Cortex of kidney (tissue), 1 donor: ENCODE data around the gene C5orf47.
"Not testable (repeated sequence)": the region's sequence is repeated elsewhere in the genome, so short reads cannot be mapped to it uniquely, and the experiment has no call there.

Experiments
- DNase-seq: peaks from one replicate; lab custom pipeline; 2025; lab: John Stamatoyannopoulos, UW

Gene C5orf47

DNA sequence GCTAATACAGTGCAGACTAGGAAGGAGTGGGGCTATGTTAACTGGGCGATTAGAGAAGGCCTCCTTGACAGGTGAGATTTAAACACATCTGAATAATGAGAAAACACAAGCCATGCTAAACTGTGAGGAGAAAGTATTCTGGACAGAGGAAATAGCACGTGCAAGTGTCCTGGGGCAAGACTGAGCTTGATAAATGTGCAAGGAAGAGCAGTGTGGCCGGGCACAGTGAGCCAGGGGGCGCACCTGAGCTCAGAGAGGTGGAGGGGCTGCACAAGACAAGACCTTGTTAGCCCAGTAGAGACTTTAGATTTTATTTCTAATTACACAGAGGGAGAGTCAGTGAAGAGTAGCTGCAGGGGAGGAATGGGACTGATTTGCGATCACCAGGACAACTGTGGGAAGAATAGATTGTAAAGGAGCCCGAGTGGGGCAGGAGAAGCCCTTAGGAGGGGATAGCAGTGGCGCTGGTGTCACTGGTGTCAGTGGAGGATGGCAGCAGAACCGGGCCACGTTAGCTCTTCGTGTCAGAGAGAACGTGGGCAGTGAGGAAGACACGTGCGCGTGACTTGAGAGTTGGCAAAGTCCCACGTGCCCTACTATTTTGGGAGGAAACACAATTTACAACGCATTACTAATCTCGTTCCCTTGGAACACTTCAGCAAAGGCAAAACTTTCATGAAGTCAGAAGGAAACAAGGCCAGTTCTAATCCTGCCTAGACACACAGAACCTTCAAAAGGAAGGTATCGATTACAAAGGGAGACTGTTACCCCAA lies 17.9 kb upstream of the C5orf47 start:
- no peak for DNase-seq

DNA sequence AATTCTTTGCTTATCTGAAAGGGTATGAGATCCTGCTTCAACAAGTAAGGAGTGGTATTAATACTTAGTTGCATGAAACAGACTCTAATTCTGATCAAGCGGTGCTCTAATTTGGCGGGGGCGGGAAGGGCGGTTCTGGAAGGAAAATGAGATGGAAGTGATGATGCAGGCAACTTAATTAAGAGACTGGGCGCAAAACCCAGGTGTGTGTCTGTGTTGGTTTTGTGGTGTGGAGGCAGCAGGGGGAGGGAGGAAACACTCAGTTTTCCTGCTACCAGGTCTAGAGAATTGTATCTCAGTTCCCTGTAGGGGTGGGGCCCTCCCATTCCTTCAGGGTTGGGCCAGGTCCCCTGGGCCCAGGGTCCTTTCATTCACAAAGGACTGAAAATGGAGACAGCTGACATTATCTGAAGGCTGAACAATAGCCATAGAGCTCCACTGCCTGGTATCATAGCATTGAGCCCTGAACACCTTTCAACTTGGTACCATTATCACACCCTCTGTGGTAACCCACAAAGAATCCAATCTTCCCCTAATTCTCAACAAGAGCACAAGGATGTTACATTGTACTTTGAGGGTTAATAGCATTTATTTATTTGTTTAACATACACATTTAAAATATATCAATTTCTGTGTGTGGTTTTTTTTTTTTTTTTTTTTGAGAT lies 17.2 kb upstream of the C5orf47 start:
- no peak for DNase-seq

DNA sequence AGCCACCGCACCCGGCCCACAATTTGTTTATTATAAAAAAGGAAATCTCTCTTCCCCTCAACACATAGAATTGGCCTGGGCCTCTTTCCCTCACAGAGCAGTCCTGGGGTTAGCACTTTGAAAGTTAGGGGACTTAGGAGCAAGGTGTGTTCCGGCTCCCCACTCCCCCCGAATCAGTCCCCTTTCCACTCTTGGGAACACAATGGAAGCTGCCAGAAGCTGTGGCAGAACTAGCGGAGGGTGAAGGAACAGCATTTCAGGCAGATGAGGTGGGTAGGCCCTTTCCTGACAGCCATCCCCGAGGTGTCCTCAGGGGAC lies 16.4 kb upstream of the C5orf47 start:
- no peak for DNase-seq

DNA sequence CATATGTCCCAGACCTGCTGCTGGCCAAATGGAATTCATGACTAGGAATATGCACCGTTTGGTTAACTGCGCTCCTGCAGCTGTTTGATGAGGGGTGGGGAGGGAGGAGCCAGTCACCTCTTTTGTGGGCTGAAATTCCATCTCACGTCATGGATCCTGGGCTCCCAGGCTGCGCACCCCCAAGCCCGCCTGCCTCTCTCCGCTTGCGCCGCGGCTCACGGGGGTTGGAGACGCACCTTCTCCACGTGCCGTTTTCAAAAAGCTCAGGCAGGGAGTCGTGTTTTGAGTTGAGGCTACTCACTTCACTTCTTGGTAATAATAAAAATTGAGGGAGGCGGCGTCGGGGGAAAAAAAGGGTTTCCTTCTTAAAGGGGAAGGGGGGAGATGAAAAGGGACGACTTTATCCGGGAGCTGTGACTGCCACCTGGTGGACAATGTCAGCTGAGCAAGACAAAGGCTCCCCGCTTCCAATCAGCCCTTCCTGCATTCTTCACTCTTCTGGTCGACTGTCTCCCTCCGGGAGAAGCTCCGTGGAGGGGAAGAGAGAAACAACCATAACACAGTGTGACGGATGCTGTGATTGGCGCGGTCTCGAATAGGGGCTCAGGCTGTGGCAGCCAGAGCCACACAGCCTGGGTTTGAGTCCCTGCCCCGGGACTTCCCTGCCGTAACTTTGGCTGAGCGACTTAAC lies 15.9 kb upstream of the C5orf47 start:
- no peak for DNase-seq

DNA sequence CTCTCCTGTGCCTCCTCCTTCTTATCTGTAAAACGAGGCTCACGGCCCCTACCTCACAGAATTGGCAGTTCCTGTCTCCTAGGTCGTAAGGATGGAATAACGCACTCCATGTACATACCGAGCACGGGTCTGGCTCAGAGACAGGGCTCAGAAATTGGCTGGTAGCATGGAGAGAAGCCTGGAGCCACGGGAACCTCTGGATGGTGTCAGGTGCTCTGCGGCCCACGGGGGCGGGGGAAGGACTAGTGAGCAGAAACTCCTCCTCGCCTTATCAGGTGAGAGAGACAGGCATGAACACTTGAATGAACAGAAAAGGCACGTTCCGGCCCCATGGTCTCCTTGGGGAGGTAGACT lies 15.4 kb upstream of the C5orf47 start:
- no peak for DNase-seq

DNA sequence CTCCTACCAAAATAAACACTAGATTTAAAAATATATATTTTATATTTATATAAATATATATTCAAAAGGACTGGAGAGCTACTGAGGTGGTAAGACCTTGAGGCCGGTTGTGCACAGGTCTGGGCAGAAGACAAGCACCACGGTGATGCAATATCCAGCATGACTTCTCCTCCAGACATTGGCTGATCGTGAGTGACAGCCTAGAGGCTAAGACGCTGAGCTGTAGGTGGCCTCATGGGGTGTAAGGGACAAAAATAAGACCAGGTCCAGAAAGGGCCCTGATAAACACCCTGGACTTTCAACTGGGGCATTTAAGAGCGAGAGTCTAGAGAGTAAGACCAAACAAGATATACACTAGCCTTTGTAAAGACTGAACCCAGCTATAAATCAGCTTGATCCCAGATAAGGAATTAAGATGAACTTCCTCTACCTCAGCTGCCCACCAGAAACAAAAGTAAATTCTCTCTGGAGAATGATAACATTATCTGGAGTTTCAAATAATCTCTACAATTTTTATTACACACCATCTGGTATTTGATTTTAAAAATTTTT lies 14.2 kb upstream of the C5orf47 start:
- DNase-seq, result no peak

DNA sequence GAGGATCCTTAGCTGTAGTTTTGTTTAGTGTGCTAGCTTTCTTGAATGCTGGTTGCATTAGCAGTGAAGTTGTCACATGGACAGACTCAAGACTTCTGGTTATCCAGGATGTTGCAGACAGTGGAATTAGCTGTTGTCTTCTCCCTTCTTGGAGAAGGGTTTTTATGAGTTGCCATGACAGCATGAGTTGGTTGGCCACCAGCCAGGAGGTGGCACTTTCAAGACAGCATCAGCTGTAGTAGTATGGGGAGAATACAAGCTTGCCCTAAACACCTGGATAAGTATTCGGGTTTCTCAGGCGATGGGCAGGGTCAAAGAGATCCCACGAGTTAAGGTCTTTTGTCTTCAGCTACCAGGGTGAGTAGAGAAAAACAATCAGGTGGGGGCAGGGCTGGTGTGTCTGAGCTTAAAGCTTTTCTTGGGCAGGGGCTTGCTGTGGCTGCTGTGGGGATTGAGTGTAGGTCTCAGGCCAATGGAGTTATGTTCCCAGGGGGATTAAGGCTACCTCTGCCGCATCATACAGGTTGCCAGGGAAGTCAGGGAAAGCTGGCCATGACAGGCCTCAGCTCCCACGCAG lies 7.7 kb upstream of the C5orf47 start:
- no peak for DNase-seq

DNA sequence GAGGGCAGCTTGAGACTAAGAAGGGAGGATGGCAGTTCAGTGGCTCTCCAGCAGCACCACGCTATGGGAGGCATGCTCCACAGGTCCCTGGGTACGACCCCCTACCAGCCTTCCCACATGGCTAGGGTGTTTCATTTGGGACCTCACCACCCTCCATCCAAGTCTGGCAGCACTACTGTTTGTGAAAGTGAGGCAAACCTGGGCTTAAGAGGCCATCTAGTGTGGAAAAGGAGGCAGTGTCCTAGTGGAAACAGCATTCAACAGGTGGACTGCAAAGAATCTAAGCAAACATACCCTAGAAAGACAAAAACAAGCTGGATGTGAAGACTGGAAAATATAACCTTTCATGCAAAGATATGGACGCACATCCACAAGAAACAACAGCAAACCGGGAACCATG lies 4.8 kb upstream of the C5orf47 start:
- DNase-seq, result no peak

DNA sequence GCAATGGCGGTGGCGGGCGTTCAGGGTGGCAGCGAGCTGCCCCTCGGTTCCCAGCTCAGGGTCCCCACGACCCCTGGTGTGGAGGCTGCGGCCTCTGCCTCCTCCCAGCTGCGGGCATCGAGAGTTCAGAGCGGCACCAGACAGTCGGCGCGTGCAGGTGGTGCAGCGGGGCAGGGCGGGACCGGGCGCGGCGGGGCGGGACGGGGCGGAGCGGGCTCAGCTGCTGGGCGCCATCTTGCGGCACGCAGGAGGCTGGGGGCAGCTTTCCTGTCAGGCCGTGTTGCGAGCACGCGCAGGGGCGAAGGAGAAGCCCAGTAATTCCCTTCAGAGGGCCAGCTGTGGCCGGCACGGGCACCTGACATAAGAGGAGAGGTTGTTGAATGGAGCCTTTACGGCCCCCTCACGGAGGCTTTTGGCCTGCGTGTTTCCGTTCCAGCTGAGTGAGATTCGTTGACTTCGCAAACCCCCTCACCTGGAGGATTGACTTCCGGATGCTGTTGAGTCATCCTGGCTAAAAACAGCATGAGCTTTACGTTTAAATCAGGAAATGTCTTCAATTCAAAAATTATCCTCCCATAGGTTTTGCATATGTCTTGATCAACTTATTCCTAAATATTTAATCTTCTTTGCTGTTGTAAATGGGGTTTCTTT lies 587 bp downstream of the C5orf47 start:
- no peak for DNase-seq

DNA sequence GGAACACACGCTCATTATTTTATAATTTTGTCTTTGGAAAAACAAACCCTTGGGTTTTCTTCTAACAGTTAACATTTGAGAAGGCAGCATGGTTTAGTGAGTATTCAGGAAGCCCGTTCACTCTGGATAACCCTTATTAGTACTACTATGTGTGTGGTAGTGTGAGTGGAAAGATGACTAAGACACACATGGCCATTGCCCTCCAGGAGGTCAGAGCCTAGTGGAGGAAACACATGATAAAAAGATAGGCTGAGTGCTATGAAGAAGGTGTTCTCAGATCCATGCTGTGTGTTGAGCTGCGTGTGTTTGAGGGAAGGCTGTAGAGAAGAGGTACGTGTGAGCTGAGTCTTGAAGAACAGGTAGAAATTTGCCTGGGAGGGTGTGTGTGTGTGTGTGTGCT lies 8.4 kb downstream of the C5orf47 start:
- DNase-seq, result no peak

DNA sequence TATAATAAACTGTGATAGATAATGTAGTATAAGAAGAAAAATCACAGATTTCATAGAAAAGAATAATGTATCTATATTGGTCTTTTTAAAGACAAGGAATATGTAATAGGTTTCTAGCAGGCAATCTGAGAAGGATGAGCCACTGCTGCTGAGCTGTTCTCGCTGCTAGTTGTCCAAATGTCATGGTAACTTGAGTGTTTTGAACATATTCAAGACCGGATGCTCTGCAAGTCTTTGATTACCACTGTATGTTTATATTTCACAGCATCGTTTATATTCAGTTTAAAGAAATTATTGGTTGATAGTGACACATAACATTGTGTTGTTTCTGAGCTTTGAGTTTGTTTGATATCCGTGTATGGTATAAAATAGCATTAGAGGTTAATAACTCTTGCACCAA lies 9.6 kb downstream of the C5orf47 start:
- no peak for DNase-seq

DNA sequence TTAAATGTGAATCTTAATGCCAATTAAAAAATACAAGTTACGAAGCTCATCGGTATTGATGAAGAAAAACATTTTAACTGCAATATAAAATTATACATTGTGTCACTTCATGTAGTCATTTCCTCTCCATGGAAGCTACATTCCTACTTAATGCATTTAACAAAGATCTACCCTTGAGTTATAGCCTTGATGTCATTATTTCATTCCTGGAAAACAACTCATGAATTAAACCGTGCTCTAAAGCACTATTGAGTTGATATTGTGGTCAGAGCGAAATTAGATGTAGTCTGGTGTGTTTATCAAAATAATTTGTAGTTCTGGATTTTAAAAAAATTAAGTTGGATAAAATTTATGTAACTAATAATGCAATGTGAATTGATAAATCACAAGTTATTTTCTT lies 11.1 kb downstream of the C5orf47 start:
- DNase-seq, result no peak

DNA sequence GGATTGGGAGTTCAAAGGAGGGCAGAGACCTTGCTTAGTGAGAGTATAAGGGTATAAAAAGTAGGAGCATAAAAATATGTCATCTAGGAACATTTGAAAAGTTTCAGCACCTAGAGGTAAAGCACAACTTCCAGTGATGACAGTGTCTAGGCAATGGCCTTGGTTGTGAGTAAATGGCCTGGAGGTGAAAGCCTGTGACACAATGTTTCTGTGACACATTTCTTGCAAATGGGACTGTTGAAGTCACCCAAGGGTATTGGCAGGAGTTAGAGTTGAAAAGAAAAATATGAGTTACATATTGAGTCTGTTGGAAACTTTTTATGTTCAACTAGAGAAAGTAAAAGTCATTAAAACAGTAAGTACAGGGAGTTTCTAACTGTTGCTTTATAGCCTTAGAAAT lies 14.8 kb downstream of the C5orf47 start:
- DNase-seq, result no peak

DNA sequence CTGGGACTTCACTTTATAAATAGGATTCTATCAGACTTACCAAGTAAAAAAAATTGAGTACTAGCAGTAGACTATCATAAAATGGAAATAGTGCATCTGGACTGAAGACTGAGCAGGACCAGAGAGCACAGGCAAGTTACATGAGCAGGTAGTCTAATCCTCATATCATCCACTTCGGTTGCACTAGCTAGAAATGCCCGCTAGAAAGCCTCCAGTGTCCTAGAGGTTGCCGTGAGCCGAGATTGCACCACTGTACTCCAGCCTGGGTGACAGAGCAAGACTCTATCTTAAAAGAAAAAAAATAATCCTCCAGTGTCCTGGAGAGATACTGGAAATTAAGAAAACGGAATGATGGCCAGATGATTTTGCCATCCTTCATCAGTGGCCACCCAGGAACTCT lies 20.0 kb downstream of the C5orf47 start:
- DNase-seq, result no peak

DNA sequence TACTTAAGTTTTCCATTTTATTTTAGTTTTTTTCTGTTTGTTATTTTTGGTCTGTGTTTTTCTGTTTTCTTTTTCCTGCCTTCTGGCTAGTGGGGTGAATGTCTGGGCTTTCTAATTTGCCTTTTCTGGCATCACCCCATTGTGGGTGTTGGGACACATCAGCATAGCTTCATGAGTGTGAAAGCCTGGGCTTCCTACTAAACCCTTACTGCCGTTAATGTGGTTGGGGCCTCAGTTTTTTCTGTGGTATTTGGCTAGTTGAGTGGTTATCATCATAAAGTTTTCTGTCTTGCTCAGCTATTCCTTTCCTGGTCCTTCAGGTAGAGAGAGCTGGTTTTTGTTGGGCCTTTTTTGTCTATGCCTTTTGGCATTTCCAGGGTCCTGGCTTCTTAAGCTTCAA lies 21.4 kb downstream of the C5orf47 start:
- no peak for DNase-seq

DNA sequence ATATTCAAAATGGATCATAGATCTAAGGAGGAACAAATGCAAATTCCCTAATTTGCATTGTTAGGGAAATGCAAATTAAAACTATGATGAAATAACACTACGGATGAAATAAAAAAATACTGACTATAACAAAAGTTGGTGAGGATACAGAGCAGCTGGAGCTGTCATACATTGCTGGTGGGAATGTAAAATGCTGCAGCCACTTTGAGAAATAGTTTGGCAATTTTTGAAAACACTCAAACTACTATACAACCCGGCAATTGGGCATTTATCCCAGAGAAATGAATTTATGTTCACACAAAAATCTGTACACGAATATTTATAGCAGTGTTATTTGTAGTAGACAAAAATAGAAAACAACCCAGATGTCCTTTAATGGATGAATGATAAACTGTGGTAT lies 22.5 kb downstream of the C5orf47 start:
- no peak for DNase-seq

DNA sequence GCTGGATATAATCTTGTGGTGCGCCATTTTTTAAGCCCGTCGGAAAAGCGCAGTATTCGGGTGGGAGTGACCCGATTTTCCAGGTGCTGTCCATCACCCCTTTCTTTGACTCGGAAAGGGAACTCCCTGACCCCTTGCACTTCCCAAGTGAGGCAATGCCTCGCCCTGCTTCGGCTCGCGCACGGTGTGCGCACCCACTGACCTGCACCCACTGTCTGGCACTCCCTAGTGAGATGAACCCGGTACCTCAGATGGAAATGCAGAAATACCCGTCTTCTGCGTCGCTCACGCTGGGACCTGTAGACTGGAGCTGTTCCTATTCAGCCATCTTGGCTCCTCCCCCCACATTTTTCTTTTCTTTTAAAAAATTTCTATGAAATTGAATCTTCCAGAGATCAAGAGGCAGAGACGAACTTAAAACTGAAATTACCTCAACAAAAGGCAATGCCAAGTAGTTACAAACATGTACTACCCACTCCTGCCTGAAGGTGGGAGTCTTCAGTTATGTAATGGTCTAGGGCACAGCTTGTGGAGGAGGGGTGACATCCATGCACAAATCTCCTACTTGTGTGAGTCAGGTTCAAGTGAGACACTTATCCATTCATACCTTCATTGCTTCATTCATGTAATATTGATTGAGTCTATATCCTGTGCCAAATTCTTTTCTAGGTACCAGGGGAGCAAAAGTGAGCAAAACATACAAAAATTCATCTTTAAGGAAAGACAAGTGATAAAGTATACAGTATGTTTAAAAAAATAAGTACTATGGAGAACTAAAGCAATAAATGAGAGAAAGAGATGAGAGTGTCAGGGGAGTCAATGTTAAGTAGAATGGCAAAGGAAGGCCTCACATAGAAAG lies 31.3 kb downstream of the C5orf47 start:
- not testable (repeated sequence) for DNase-seq

DNA sequence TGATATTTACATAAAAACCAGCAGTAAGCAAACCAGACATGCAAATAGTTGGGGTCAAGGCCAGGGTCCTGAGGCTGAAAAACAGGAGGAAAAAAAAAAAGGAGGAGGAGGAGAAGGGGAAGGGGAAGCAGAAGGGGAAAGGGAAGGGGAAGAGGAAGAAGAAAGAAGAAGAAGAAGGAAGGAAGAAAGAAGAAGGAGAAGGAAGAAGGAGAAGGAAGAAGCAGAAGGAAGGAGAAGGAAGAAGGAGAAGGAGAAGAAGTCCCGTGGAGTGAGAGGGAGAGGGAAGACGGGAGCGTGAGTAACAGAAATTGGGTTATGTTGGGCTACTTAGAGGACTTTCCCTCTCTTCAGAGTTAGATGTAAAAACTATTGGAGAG lies 31.9 kb downstream of the C5orf47 start:
- DNase-seq, result no peak

DNA sequence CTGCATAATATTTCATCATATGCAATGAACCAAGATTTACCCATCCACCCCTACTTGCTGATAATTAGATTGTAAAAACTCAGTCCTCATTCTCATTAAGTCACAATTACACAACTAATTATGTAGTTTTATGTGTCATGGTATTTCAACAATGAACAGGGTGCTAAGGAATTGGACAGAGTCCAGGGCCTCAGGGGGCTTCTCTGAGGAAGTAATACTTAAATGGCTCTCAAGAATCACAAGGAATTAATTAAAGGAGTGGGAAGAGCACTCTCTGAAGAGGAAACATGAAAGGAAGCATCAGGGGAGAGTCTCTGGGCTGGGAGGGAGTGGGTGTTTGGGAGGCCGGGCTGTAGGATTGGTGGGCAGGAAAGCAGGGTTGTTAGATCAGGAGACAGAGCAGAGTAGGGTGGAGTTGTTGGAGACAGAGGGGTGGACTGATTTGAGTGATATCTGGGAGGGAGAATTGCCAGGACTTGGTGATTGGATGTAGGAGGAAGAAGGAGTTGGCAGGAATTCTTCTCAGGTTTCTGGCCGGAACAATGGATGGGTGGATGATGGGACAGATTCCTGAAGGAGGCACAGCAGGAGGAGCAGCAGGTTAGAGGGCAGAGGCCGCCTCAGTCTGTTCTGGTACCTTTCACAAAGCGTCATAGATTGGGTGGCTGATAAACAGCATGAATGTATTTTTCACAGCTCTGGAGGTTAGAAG lies 33.6 kb downstream of the C5orf47 start:
- DNase-seq, result no peak

DNA sequence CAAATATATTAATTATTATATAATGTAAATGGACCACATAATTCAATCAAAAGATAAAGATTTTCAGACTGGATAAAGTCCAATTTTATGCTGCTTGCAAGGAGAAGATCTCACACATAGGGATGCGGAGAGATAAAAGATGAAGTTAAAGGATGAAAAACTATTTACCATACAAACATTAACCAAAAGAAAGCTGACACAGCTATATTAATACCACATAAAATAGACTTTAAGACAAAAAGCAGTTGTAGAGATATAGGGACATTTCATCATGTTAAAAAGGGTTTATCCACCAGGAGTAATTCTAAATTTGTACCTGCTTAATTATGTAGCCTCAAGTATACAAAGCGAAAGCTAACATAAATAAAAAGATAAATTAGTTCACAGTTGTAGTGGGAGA lies 41.3 kb downstream of the C5orf47 start:
- no peak for DNase-seq
